ENCODE measurements around the gene SPINT1.

SPINT1 gene, protein sequence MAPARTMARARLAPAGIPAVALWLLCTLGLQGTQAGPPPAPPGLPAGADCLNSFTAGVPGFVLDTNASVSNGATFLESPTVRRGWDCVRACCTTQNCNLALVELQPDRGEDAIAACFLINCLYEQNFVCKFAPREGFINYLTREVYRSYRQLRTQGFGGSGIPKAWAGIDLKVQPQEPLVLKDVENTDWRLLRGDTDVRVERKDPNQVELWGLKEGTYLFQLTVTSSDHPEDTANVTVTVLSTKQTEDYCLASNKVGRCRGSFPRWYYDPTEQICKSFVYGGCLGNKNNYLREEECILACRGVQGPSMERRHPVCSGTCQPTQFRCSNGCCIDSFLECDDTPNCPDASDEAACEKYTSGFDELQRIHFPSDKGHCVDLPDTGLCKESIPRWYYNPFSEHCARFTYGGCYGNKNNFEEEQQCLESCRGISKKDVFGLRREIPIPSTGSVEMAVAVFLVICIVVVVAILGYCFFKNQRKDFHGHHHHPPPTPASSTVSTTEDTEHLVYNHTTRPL

DNA sequence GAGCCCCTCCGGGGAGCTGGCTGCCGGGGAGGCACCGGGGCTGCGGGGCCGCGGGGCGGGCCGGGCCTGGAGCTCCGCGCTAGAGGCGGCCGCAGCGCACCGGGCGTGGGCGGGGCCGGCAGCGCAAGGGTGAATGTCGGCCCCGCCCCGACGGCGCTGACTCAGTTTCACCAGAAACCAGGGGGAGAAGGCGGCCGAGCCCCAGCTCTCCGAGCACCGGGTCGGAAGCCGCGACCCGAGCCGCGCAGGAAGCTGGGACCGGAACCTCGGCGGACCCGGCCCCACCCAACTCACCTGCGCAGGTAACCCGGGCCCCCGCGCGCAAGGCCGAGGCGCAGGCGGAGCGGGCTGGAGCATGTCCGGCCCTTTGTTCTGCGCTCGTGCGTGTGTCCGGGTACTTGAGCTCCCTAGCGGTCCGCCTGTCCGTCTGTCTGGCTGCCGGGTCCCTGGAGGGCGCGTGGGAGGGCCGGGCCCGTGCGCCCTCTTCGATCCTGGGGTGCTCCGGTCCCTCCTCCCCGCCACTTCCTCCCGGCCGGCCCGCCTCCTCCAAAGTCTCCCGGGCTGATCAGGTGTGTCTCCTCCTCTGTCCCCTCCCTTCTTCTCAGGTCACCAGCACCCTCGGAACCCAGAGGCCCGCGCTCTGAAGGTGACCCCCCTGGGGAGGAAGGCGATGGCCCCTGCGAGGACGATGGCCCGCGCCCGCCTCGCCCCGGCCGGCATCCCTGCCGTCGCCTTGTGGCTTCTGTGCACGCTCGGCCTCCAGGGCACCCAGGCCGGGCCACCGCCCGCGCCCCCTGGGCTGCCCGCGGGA lies at the start of gene SPINT1:
TSS of gene SPINT1 (plus strand) at position 164 of the 811 bp plus-strand sequence. CDS start at position 671, 507 bp downstream.
- H3K4me3 ChIP-seq (replicated peaks; ENCODE audit: low read depth, low read length), result peak within 1 kb of the TSS; percentile 66
- TF ChIP-seq, protein P1, sequence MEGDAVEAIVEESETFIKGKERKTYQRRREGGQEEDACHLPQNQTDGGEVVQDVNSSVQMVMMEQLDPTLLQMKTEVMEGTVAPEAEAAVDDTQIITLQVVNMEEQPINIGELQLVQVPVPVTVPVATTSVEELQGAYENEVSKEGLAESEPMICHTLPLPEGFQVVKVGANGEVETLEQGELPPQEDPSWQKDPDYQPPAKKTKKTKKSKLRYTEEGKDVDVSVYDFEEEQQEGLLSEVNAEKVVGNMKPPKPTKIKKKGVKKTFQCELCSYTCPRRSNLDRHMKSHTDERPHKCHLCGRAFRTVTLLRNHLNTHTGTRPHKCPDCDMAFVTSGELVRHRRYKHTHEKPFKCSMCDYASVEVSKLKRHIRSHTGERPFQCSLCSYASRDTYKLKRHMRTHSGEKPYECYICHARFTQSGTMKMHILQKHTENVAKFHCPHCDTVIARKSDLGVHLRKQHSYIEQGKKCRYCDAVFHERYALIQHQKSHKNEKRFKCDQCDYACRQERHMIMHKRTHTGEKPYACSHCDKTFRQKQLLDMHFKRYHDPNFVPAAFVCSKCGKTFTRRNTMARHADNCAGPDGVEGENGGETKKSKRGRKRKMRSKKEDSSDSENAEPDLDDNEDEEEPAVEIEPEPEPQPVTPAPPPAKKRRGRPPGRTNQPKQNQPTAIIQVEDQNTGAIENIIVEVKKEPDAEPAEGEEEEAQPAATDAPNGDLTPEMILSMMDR (IDR thresholded peaks at IDR 0.05; ENCODE audit: insufficient read depth, low read length, poor library complexity, severe bottlenecking), result no peak
- H3K36me3 ChIP-seq (ENCODE audit: control insufficient read depth, insufficient read depth, low read length), result no peaks in the 10 kb centered on the region
- peak; percentile 68 for DNase-seq (ENCODE audit: extremely low read depth, insufficient read length)
- no peaks in the 10 kb centered on the region; the same call in 1 of the 2 replicates for H3K27me3 ChIP-seq (replicated peaks; ENCODE audit: control insufficient read depth, insufficient read depth, low read length)

DNA sequence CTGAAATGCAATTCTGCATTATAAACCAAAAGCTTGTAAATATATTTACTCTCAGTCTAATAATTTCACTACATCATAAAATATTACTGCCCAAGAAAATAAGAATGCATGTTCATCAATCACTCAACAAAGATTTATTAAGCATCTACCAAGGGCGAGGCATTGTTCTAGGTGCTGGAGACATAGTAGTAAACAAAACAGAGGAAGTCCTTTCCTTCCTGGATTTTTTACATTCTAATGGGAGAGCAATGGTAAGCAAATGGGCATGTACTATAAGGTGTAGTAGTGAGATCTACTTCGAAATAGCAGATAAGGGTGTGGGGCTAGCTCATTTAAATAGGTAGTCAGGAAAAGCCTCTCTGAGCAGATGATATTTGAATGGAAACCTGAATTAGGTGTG lies 47.8 kb upstream of the SPINT1 start:
- Histone ChIP-seq H3K36me3 (ENCODE audit: control insufficient read depth, insufficient read depth, low read length) (no peaks in the 10 kb centered on the region), H3K4me3 (replicated peaks; ENCODE audit: low read depth, low read length) (no peak overlapping the region)
- TF ChIP-seq, protein P1 (IDR thresholded peaks at IDR 0.05; ENCODE audit: insufficient read depth, low read length, poor library complexity, severe bottlenecking), result no peak

DNA sequence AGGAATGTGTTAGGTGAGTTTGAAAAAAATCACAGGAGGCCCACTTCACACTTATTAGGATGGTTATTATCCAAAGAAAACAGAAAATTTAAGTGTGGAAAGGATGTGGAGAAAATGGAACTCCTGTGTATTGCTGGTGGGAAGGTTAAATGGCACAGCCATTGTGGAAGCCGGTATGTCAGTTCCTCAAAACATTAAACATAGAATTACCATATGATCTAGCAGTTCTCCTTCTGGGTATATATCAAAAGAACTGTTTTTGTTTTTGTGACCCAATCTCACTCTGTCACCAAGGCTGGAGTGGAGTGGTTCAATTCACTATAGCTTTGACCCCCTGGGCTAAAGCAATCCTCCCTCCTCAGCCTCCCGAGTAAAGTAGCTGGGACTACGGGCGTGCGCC lies 47.3 kb upstream of the SPINT1 start:
- DNase-seq (ENCODE audit: extremely low read depth, insufficient read length), result no peak
- TF ChIP-seq, protein P1 (IDR thresholded peaks at IDR 0.05; ENCODE audit: insufficient read depth, low read length, poor library complexity, severe bottlenecking), result no peak
- Histone ChIP-seq H3K4me3 (replicated peaks; ENCODE audit: low read depth, low read length) (no peak overlapping the region), H3K36me3 (ENCODE audit: control insufficient read depth, insufficient read depth, low read length) (no peaks in the 10 kb centered on the region), H3K27me3 (replicated peaks; ENCODE audit: control insufficient read depth, insufficient read depth, low read length) (no peaks in the 10 kb centered on the region)

More for the DNA sequence above, 47.8 kb upstream of the SPINT1 start:
- DNase-seq (ENCODE audit: extremely low read depth, insufficient read length), result no peak
- H3K27me3 ChIP-seq (replicated peaks; ENCODE audit: control insufficient read depth, insufficient read depth, low read length), result no peaks in the 10 kb centered on the region

DNA sequence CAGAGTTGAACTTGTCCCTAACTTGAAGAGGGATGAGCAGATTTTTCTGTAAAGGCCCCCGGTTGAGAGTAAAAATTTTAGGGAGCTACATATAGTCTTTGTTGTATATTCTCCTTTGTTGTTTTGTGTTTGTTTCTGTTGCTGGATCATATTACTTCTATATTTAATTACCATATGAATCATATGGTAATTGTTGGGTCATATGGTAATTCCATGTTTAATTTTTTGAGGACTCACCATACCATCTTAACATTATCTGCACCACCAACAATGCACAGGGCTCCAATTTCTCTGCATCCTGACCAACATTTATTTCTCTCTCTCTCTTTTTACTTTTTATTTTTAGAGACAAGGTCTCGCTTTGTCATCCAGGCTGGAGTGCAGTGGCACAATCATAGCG lies 44.3 kb upstream of the SPINT1 start:
- Histone ChIP-seq H3K36me3 (ENCODE audit: control insufficient read depth, insufficient read depth, low read length) (peaks cover 2% of the 10 kb centered on the region), H3K4me3 (replicated peaks; ENCODE audit: low read depth, low read length) (no peak overlapping the region), H3K27me3 (replicated peaks; ENCODE audit: control insufficient read depth, insufficient read depth, low read length) (no peaks in the 10 kb centered on the region)
- no peak for DNase-seq (ENCODE audit: extremely low read depth, insufficient read length)
- TF ChIP-seq, protein P1 (IDR thresholded peaks at IDR 0.05; ENCODE audit: insufficient read depth, low read length, poor library complexity, severe bottlenecking), result no peak

DNA sequence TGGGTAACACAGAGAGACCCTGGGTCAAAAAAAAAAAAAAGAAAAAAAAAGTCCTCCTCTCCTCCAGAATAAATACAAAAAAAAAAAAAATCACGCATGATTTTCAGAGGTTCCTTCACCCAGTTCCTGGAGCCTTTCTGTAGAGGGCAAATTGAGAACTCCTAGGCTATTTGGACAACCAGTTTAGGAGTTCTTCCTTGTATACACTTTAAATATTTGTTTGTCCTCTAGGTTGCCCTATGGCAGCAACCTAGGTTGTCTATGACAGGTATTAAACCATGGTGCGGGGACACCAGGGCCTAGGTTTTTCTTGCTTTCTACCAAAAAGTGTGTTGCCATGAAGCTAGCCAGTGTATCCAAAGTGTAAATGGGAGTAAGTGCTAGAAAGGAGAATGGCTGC lies 40.8 kb upstream of the SPINT1 start:
- peaks cover 2% of the 10 kb centered on the region for H3K36me3 ChIP-seq (ENCODE audit: control insufficient read depth, insufficient read depth, low read length)
- DNase-seq (ENCODE audit: extremely low read depth, insufficient read length), result no peak
- no peak overlapping the region for H3K4me3 ChIP-seq (replicated peaks; ENCODE audit: low read depth, low read length)
- TF ChIP-seq, protein P1 (IDR thresholded peaks at IDR 0.05; ENCODE audit: insufficient read depth, low read length, poor library complexity, severe bottlenecking), result no peak
- H3K27me3 ChIP-seq (replicated peaks; ENCODE audit: control insufficient read depth, insufficient read depth, low read length), result no peaks in the 10 kb centered on the region
